ENCODE results near the gene DUSP19. TPM values are rescaled to one million over a fixed set of nuclear protein-coding genes. Genes with fewer than 3 reads are reported as not detected.

The DUSP19 gene
- total RNA-seq, 1 donor from 2014 or later: 0.58 TPM

DNA sequence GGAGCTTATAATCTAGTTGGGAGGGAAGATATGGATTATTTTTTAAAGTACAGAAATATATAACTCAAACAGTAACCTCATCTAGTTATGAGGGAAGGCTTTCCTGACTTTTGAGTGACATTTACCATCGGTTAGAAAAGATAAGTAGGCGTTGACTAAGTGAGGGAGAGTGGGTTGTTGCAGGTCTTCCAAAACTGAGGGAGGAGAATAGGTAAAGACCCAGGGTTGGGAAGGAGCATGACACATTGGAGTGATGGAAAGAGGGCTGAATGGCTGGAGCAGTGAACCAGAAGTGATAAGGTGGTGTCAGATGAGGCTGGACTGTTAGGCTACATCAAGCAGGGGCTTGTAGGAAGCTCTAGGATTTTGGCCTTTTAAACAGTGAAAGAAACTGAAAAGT lies 35.1 kb downstream of the DUSP19 start:
- H3K36me3 ChIP-seq (ENCODE audit: control insufficient read depth, insufficient read depth, low read length): no peaks in the 10 kb centered on the region
- TF ChIP-seq, protein P1, sequence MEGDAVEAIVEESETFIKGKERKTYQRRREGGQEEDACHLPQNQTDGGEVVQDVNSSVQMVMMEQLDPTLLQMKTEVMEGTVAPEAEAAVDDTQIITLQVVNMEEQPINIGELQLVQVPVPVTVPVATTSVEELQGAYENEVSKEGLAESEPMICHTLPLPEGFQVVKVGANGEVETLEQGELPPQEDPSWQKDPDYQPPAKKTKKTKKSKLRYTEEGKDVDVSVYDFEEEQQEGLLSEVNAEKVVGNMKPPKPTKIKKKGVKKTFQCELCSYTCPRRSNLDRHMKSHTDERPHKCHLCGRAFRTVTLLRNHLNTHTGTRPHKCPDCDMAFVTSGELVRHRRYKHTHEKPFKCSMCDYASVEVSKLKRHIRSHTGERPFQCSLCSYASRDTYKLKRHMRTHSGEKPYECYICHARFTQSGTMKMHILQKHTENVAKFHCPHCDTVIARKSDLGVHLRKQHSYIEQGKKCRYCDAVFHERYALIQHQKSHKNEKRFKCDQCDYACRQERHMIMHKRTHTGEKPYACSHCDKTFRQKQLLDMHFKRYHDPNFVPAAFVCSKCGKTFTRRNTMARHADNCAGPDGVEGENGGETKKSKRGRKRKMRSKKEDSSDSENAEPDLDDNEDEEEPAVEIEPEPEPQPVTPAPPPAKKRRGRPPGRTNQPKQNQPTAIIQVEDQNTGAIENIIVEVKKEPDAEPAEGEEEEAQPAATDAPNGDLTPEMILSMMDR (IDR thresholded peaks at IDR 0.05; ENCODE audit: insufficient read depth, low read length, poor library complexity, severe bottlenecking): no peak
- no peak for DNase-seq (ENCODE audit: low read depth)
- H3K4me3 ChIP-seq (ENCODE audit: low read depth, low read length): no peak overlapping the region
- H3K27me3 ChIP-seq (ENCODE audit: control insufficient read depth, insufficient read depth, low read length): no peaks in the 10 kb centered on the region

DNA sequence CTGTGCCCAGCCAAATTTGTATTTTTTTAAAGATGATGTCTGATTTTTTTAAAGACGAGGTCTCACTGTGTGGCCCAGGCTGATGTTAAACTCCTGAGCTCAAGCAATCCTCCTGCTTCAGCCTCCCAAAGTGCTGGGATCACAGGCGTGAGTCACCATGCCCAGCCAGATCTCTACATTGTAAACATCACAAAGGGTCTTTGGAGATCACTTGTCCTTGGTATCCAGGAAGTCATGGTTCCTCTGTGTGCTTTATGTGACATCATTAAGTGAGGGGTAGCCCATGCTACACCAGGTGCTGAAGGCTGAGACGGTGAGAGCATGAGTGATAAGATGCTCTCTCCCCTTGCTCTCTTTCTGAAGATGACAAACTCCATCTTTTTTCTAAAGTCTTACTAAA lies 38.7 kb downstream of the DUSP19 start:
- Histone ChIP-seq H3K4me3 (ENCODE audit: low read depth, low read length) (no peak overlapping the region), H3K36me3 (ENCODE audit: control insufficient read depth, insufficient read depth, low read length) (no peaks in the 10 kb centered on the region), H3K27me3 (ENCODE audit: control insufficient read depth, insufficient read depth, low read length) (no peaks in the 10 kb centered on the region)
- no peak for DNase-seq (ENCODE audit: low read depth)
- TF ChIP-seq, protein P1 (IDR thresholded peaks at IDR 0.05; ENCODE audit: insufficient read depth, low read length, poor library complexity, severe bottlenecking): no peak

DNA sequence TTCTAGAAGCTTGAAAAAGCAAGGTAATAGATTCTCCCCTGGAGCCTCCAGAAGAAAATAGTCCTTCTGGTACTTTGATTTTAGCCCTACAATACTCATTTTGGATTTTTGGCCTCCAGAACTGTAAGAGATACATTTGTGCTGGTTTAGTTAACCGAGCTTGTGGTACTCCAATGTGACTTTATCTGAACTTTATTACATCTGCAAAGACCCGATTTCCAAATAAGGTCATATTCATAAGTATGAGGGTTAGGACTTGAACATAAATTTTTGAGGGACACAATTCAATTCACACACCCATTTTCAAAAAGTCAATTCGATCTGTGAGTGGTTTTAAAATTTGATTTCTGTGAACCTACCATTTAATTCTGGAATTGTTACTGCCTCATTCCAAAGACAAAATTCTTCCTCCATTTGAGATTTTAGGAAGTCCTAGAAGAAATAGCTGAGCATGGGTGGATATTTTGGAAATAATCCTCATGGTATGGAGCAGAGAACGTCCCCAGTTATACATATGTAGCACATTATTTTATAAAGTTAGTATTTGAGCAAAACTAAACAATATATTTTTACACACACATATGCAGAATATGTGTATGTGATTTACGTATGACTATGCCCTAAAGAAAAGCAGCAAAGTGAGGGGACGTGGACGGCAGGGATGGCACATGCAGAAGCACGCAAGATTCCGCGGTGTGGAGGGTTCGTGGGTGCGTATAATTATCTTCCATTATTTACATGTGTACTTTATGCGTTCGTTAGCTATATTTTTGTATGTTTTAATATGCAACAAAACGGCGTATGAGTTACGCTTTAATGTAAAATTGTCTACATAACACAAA lies 44.8 kb downstream of the DUSP19 start:
- DNase-seq (ENCODE audit: low read depth): no peak
- Histone ChIP-seq H3K4me3 (ENCODE audit: low read depth, low read length) (peak overlapping the region; percentile 79), H3K27me3 (ENCODE audit: control insufficient read depth, insufficient read depth, low read length) (no peaks in the 10 kb centered on the region), H3K36me3 (ENCODE audit: control insufficient read depth, insufficient read depth, low read length) (no peaks in the 10 kb centered on the region)
- TF ChIP-seq, protein P1 (IDR thresholded peaks at IDR 0.05; ENCODE audit: insufficient read depth, low read length, poor library complexity, severe bottlenecking): no peak

DNA sequence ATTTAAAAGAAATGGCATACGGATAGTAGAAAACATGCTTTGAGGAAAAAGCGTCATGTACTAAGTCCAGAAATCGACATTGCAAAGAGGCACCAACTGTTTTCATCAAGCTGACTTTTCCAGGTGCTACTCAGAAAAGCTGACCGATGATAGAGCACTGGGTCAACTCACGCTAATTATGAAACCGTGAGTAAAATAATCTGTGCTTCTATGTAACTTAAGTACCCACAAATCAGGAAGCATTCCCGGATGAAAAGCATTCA lies 45.3 kb downstream of the DUSP19 start:
- H3K4me3 ChIP-seq (ENCODE audit: low read depth, low read length): peak overlapping the region; percentile 79
- TF ChIP-seq, protein P1 (IDR thresholded peaks at IDR 0.05; ENCODE audit: insufficient read depth, low read length, poor library complexity, severe bottlenecking): no peak
- no peaks in the 10 kb centered on the region for H3K36me3 ChIP-seq (ENCODE audit: control insufficient read depth, insufficient read depth, low read length)
- no peaks in the 10 kb centered on the region for H3K27me3 ChIP-seq (ENCODE audit: control insufficient read depth, insufficient read depth, low read length)
- DNase-seq (ENCODE audit: low read depth): no peak

DNA sequence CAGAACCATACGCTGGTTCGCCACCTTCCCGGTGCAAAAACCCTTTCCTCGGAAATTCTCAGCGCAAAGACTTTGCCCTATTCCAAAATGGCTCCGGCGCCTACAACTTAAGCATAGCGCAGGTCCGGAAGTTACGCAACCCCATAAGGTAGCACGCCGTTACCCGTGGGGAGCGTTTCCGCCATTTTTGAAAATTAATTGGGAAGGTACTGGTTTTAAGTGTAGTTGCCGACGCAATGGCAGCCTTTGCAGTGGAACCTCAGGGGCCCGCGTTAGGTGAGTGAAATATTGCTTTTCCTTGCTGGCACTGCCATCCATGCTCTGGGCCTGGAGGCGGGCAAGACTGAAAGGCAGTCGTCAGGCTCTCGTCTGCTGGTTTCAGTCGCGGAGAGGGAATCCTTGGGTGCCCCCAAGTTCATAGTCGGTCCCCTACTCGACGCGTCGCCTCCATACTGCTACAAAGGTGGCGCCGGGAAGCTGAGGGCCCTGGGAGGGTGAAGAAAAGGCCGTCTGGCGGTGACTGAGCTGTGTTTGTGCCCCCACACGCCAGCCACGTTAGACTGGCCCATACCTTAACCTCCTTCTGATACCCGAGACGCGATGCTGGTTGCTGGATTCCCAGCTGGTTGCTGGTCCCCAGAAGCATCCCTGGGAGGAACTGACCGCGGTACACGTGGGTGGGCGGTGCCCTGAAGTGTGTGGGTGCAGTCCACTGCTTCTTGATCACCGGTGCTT lies 45.8 kb downstream of the DUSP19 start, which contains the start of gene NUP35:
Gene NUP35 (plus strand): TSS at position 222 of the 735 bp plus-strand sequence. CDS start 15 bp downstream, at position 237.
- TF ChIP-seq, protein P1 (IDR thresholded peaks at IDR 0.05; ENCODE audit: insufficient read depth, low read length, poor library complexity, severe bottlenecking): no peak
- no peaks in the 10 kb centered on the region for H3K27me3 ChIP-seq (ENCODE audit: control insufficient read depth, insufficient read depth, low read length)
- DNase-seq (ENCODE audit: low read depth): peak; percentile 62
- peak within 1 kb of the TSS; percentile 79 for H3K4me3 ChIP-seq (ENCODE audit: low read depth, low read length)
- no peaks in the 10 kb centered on the region for H3K36me3 ChIP-seq (ENCODE audit: control insufficient read depth, insufficient read depth, low read length)

Data from kidney epithelial cell (primary cell).